Fibroblast of lung (primary cell): Measurements from ENCODE around the gene FBN3. TPM values are rescaled to one million over a fixed set of nuclear protein-coding genes. Genes with fewer than 3 reads are reported as not detected.
"Not testable (repeated sequence)": the region's sequence is repeated elsewhere in the genome, so short reads cannot be mapped to it uniquely, and the experiment has no call there.

ENCODE experiments used
- DNase-seq, 2 donors: peaks; one replicate each; pipeline versions ENCODE4 v3.0.0 to v3.0.0-alpha.2; 2010; ENCODE audit warnings: low read depth in 2 of 2
- H2AFZ ChIP-seq: 2 replicates; pipeline ENCODE4 v1.5.1; 2012; ENCODE audit warnings: low read length, control low read depth, inconsistent platforms
- H3K27ac ChIP-seq: 2 replicates; pipeline ENCODE4 v1.5.1; 2011; ENCODE audit warnings: low read length, control low read depth; ENCODE audit not compliant: insufficient read depth
- H3K27me3 ChIP-seq: 2 replicates; pipeline ENCODE4 v1.5.1; 2011; ENCODE audit warnings: mild to moderate bottlenecking, low read length; ENCODE audit not compliant: control insufficient read depth, insufficient read depth
- H3K36me3 ChIP-seq: 2 replicates; pipeline ENCODE4 v1.5.1; 2011; ENCODE audit warnings: low read length; ENCODE audit not compliant: control insufficient read depth, insufficient read depth
- H3K4me1 ChIP-seq: 2 replicates; pipeline ENCODE4 v1.5.1; 2011; ENCODE audit warnings: low read length; ENCODE audit not compliant: control insufficient read depth, insufficient read depth; ENCODE audit errors: extremely low read depth
- H3K4me2 ChIP-seq: 2 replicates; pipeline ENCODE4 v1.5.1; 2011; ENCODE audit warnings: low read length, control low read depth; ENCODE audit not compliant: insufficient read depth; ENCODE audit errors: extremely low read depth
- H3K4me3 ChIP-seq, 4 experiments: fragments of 200-600 bp in 1 of 4; sonication (generic) in 1 of 4; replicated peaks in 1 of 4; 2 replicates each; pipeline ENCODE4 v1.5.1; 2011 to 2016; ENCODE audit warnings: low read length in 4 of 4, low read depth in 3 of 4, mild to moderate bottlenecking in 3 of 4, control low read depth in 2 of 4, inconsistent platforms in 1 of 4, mixed read lengths in 1 of 4; ENCODE audit not compliant: insufficient read depth in 1 of 4; ENCODE audit errors: control extremely low read depth in 1 of 4
- H3K79me2 ChIP-seq: 2 replicates; pipeline ENCODE4 v1.5.1; 2012; ENCODE audit warnings: mild to moderate bottlenecking, low read length, inconsistent platforms; ENCODE audit not compliant: control insufficient read depth, insufficient read depth
- H3K9ac ChIP-seq: 2 replicates; pipeline ENCODE4 v1.5.1; 2011; ENCODE audit warnings: mild to moderate bottlenecking, low read length, control low read depth; ENCODE audit not compliant: insufficient read depth
- H3K9me3 ChIP-seq: 2 replicates; pipeline ENCODE4 v1.5.1; 2012; ENCODE audit warnings: low read depth, low read length; ENCODE audit not compliant: control insufficient read depth, insufficient read depth
- H4K20me1 ChIP-seq: 2 replicates; pipeline ENCODE4 v1.5.1; 2011; ENCODE audit warnings: low read length; ENCODE audit not compliant: control insufficient read depth, insufficient read depth; ENCODE audit errors: extremely low read depth
- CTCF ChIP-seq, 2 donors: IDR thresholded peaks in 1 of 2; conservative IDR thresholded peaks in 1 of 2; 1 replicate in 1 of 2; 2 replicates in 1 of 2; pipeline ENCODE4 v1.5.1; 2011 to 2012; ENCODE audit warnings: low read length in 2 of 2, control low read depth in 1 of 2, inconsistent platforms in 1 of 2, low read depth in 1 of 2, mild to moderate bottlenecking in 1 of 2
- EZH2 ChIP-seq: IDR thresholded peaks from 2 replicates; pipeline ENCODE4 v1.5.1; 2012; ENCODE audit warnings: low read length, control low read depth, mild to moderate bottlenecking; ENCODE audit errors: missing control alignments
- polyA plus RNA-seq, 2 donors: library from polyadenylated mRNA; depleted of rRNA in 1 of 2; stranded (reverse) in 1 of 2; unstranded in 1 of 2; fragments of >200 nt; gene quantifications; 2 replicates each; pipeline ENCODE4 v1.2.1, GENCODE V29; 2011 to 2012; ENCODE audit warnings: missing spikeins in 1 of 2
- total RNA-seq: library from RNA; depleted of rRNA; stranded (reverse); fragments of >200 nt; gene quantifications from 2 replicates; pipeline ENCODE4 v1.2.1, GENCODE V29; 2014

The FBN3 gene
- total and polyA plus RNA-seq, 2 donors (not counting 1 experiment from before 2014, with no cell fraction given) = under 0.01 TPM; not detected in 1

GRCh38 chr19:8105471-8105870 is 43.9 kb downstream of the FBN3 start:
- Histone ChIP-seq H3K9me3 (no peaks in the 10 kb centered on the region), H2AFZ (no peak overlapping the region), H3K36me3 (no peaks in the 10 kb centered on the region), H3K9ac (no peak overlapping the region), H3K27me3 (no peaks in the 10 kb centered on the region), H3K4me2 (no peak overlapping the region), H3K4me1 (no peaks in the 10 kb centered on the region), H3K4me3 (no peak overlapping the region), H3K27ac (no peak overlapping the region), H4K20me1 (no peaks in the 10 kb centered on the region), H3K79me2 (no peaks in the 10 kb centered on the region)
- DNase-seq = no peak
- TF ChIP-seq EZH2 = no peak
- TF ChIP-seq CTCF (conservative IDR thresholded peaks at IDR 0.05 in 1 of 2, IDR thresholded peaks at IDR 0.05 in 1 of 2; ENCODE audit: low read depth in 1 of 2, low read length in 2 of 2) = no peak

- H3K79me2 ChIP-seq, DNase-seq, H4K20me1 ChIP-seq, H3K9me3 ChIP-seq, H3K4me3 ChIP-seq, H3K4me2 ChIP-seq, H3K36me3 ChIP-seq, H2AFZ ChIP-seq, H3K9ac ChIP-seq, H3K4me1 ChIP-seq, H3K27ac ChIP-seq, H3K27me3 ChIP-seq: not testable (repeated sequence)
These were observed 47.5 kb downstream of the FBN3 start for GRCh38 chr19:8101910-8102309.

- Histone ChIP-seq H3K36me3 (no peaks in the 10 kb centered on the region), H3K27ac (no peak overlapping the region), H3K9me3 (no peaks in the 10 kb centered on the region), H3K4me3 (no peak overlapping the region), H3K4me2 (no peak overlapping the region), H3K9ac (no peak overlapping the region), H3K4me1 (no peaks in the 10 kb centered on the region), H3K27me3 (no peaks in the 10 kb centered on the region), H2AFZ (no peak overlapping the region), H3K79me2 (no peaks in the 10 kb centered on the region), H4K20me1 (no peaks in the 10 kb centered on the region)
- DNase-seq = no peak
- TF ChIP-seq CTCF (conservative IDR thresholded peaks at IDR 0.05 in 1 of 2, IDR thresholded peaks at IDR 0.05 in 1 of 2; ENCODE audit: low read depth in 1 of 2, low read length in 2 of 2) (no peak), EZH2 (no peak)
These were observed 48.1 kb downstream of the FBN3 start for GRCh38 chr19:8101311-8101710.
